Measurements from ENCODE around the gene NOD1.

DNA sequence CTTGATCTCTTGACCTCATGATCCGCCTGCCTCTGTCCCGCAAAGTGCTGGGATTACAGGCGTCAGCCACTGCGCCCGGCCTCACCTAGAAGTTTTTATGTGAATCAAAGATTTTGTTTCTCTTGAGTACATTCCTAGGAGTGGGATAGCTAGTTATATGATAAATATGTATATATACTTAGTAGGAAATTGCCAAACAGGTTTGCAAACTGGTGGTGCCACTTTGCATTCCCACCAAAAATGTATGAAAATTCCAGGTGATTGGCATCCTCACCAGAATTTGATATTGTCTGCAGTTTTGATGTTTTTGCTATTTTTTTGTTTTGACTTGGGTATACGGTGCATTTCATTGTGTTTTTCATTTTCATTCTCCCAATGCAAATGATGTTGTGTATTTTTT, 86.8 kb downstream of the NOD1 start:
- TF ChIP-seq EP300 (IDR thresholded peaks at IDR 0.05) (no peak), POLR2AphosphoS5 (IDR thresholded peaks at IDR 0.05) (no peak), CTCF (IDR thresholded peaks at IDR 0.05) (no peak)

Measured in sigmoid colon (tissue), 4 donors.